Bronchial epithelial cell (primary cell): ENCODE results near the gene TMCO4. TPM values are rescaled to one million over a fixed set of nuclear protein-coding genes. Genes with fewer than 3 reads are reported as not detected.

ENCODE experiments used
- DNase-seq: peaks from one replicate; pipeline ENCODE4 v3.0.0-alpha.2; 2010; ENCODE audit warnings: low read depth
- FAIRE-seq: peaks from 2 replicates; lab custom pipeline; 2011; peaks lifted over from hg19 to GRCh38; lab: Jason Lieb, UNC
- H3K27me3 ChIP-seq: 2 replicates; pipeline ENCODE4 v1.5.1; 2011; ENCODE audit warnings: low read length; ENCODE audit not compliant: control insufficient read depth, insufficient read depth
- H3K36me3 ChIP-seq: 2 replicates; pipeline ENCODE4 v1.5.1; 2011; ENCODE audit warnings: low read length; ENCODE audit not compliant: control insufficient read depth, insufficient read depth
- H3K4me3 ChIP-seq: 2 replicates; pipeline ENCODE4 v1.5.1; 2011; ENCODE audit warnings: mild to moderate bottlenecking, low read depth, low read length, control low read depth
- CTCF ChIP-seq: IDR thresholded peaks from 2 replicates; pipeline ENCODE4 v1.5.1; 2011; ENCODE audit warnings: mild to moderate bottlenecking, moderate library complexity, low read length, control low read depth, inconsistent platforms; ENCODE audit not compliant: insufficient read depth, severe bottlenecking
- total RNA-seq: library from RNA; depleted of rRNA; stranded (reverse); fragments of >200 nt; gene quantifications from 2 replicates; pipeline ENCODE4 v1.2.1, GENCODE V29; 2014

Gene TMCO4
- total RNA-seq, 1 donor from 2014 or later, result 2.6 TPM

- no peaks in the 10 kb centered on the region for H3K27me3 ChIP-seq
- no peak overlapping the region for H3K4me3 ChIP-seq
- no peak for TF ChIP-seq CTCF
- peaks cover 2% of the 10 kb centered on the region for H3K36me3 ChIP-seq
- FAIRE-seq (no peak), DNase-seq (no peak)
These were observed 151.5 kb downstream of the TMCO4 start for GRCh38 chr1:19648239-19648638.

DNA sequence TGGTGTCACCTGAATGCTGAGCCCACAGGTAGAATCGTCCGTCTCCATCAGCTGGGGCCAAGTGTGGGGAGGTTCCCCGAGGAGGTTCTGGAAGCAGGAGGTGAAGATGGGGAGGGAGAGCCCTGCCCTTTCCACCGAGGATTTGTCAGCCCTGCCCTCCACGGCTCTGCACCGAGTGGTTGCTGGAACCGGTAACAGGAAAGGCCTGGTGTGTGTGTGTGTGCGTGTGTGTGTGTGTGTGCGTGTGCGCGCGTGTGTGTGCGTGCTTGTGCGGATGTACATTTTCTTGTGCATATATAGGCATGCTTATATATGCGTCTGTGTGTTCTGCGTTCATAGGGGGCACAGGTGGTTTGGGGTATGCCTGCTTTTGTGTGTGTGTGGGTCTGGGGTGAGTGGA, 152.1 kb downstream of the TMCO4 start:
- TF ChIP-seq CTCF, result no peak
- no peak for DNase-seq
- FAIRE-seq, result peak; percentile 52
- Histone ChIP-seq H3K27me3 (no peaks in the 10 kb centered on the region), H3K4me3 (no peak overlapping the region), H3K36me3 (peaks cover 2% of the 10 kb centered on the region)

DNA sequence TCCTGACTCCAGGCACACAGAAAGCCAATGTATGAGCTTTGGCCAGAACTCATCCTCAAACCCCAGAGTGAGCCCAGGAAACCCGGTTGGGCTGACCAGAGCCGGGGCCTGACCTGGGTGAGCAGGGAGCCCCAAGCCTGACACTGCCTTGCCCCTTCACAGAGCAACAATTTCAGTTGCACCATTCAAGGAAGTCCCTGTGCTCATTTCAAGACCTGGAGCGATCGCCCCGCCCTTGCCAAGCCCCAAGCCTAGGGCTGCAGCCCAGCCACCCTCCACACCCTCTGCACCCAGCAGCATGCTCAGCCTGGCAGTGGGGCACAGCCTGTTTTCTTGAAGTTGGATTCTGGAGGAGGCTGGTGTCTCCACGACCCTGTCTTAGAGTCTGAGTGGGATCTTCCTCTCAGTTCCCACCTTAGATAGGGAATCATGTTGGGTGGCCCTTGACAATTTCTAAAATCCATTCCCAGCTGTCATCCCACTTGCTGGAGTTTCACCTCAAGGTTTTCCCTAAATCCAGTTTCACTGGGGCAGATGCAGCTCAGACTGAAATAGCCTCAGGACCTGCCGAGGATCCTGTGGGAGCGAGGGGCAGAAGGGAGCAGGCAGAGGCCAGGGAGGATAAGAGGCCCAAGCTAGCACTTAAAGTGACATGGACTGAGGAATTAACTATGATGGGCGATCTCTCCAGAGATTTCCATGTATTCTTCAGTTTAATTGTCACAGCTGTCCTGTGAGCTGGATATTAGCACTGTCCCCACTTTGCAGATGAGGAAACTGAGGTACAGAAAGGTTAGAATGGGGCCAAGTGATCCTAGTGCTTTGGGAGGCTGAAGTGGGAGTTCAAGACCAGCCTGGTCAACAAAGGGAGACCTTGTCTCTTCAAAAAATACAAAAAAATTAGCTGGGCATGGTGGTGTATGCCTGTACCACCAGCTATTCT, 153.1 kb downstream of the TMCO4 start:
- H3K4me3 ChIP-seq, result no peak overlapping the region
- no peak for FAIRE-seq
- no peak for TF ChIP-seq CTCF
- DNase-seq, result peak; percentile 43
- H3K36me3 ChIP-seq, result no peaks in the 10 kb centered on the region
- no peaks in the 10 kb centered on the region for H3K27me3 ChIP-seq

GRCh38 chr1:19645411-19646251, 154.1 kb downstream of the TMCO4 start:
- Histone ChIP-seq H3K4me3 (peak overlapping the region; percentile 86), H3K36me3 (no peaks in the 10 kb centered on the region), H3K27me3 (no peaks in the 10 kb centered on the region)
- DNase-seq, result no peak
- FAIRE-seq, result no peak
- TF ChIP-seq CTCF, result no peak

- Histone ChIP-seq H3K4me3 (peak overlapping the region; percentile 86), H3K27me3 (no peaks in the 10 kb centered on the region), H3K36me3 (no peaks in the 10 kb centered on the region)
- DNase-seq (no peak), FAIRE-seq (no peak)
- TF ChIP-seq CTCF, result no peak
These were observed 154.9 kb downstream of the TMCO4 start for GRCh38 chr1:19644681-19645410.
